ENCODE data around the gene OR8G1.

DNA sequence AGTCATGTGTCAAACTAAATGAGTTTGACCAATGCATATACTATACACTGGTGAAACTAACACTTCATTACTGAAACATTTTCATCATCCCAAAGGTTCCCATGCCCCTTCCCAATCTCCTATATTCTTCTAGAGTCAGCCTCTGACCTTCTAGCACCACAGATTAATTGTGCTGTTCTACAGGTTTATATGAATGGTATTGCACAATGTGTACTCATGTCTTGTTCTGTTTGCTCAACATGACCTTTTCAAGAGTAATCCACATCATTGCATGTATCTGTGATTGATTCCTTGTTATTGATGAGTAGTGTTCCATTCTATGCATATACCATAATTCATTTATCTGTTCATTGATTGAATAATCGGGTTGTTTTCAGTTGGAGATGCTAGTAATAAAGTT is 7.5 kb upstream of the OR8G1 start:
- TF ChIP-seq, protein P1, sequence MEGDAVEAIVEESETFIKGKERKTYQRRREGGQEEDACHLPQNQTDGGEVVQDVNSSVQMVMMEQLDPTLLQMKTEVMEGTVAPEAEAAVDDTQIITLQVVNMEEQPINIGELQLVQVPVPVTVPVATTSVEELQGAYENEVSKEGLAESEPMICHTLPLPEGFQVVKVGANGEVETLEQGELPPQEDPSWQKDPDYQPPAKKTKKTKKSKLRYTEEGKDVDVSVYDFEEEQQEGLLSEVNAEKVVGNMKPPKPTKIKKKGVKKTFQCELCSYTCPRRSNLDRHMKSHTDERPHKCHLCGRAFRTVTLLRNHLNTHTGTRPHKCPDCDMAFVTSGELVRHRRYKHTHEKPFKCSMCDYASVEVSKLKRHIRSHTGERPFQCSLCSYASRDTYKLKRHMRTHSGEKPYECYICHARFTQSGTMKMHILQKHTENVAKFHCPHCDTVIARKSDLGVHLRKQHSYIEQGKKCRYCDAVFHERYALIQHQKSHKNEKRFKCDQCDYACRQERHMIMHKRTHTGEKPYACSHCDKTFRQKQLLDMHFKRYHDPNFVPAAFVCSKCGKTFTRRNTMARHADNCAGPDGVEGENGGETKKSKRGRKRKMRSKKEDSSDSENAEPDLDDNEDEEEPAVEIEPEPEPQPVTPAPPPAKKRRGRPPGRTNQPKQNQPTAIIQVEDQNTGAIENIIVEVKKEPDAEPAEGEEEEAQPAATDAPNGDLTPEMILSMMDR (IDR thresholded peaks at IDR 0.05), result no peak
- no peak for TF ChIP-seq POLR2AphosphoS5 (IDR thresholded peaks at IDR 0.05; ENCODE audit: low read depth, low read length)
- no peak for TF ChIP-seq SIN3A (IDR thresholded peaks at IDR 0.05; ENCODE audit: borderline replicate concordance, insufficient read depth, low read depth, low read length)
- TF ChIP-seq, protein P2, sequence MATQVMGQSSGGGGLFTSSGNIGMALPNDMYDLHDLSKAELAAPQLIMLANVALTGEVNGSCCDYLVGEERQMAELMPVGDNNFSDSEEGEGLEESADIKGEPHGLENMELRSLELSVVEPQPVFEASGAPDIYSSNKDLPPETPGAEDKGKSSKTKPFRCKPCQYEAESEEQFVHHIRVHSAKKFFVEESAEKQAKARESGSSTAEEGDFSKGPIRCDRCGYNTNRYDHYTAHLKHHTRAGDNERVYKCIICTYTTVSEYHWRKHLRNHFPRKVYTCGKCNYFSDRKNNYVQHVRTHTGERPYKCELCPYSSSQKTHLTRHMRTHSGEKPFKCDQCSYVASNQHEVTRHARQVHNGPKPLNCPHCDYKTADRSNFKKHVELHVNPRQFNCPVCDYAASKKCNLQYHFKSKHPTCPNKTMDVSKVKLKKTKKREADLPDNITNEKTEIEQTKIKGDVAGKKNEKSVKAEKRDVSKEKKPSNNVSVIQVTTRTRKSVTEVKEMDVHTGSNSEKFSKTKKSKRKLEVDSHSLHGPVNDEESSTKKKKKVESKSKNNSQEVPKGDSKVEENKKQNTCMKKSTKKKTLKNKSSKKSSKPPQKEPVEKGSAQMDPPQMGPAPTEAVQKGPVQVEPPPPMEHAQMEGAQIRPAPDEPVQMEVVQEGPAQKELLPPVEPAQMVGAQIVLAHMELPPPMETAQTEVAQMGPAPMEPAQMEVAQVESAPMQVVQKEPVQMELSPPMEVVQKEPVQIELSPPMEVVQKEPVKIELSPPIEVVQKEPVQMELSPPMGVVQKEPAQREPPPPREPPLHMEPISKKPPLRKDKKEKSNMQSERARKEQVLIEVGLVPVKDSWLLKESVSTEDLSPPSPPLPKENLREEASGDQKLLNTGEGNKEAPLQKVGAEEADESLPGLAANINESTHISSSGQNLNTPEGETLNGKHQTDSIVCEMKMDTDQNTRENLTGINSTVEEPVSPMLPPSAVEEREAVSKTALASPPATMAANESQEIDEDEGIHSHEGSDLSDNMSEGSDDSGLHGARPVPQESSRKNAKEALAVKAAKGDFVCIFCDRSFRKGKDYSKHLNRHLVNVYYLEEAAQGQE (IDR thresholded peaks at IDR 0.05; ENCODE audit: insufficient read depth in 1 of 2, low read depth in 2 of 2, low read length in 1 of 2), result no peak
- no peak for TF ChIP-seq TCF7L2 (IDR thresholded peaks at IDR 0.05; ENCODE audit: low read depth, low read length)

All from Panc1 (cell line).